Activated naive CD8-positive, alpha-beta T cell treated with anti-CD3 and anti-CD28 coated beads, Interleukin-2, amount 50 U/mL, for 16 hours (primary cell): Measurements from ENCODE around the gene DNAJA3.

Experiments used
- DNase-seq: peaks from one replicate; pipeline ENCODE4 v3.0.0-alpha.2; 2020; ENCODE audit warnings: low read depth, low spot score

DNAJA3 gene

GRCh38 chr16:4407543-4408322 is 17.9 kb upstream of the DNAJA3 start:
- DNase-seq: no peak

DNA sequence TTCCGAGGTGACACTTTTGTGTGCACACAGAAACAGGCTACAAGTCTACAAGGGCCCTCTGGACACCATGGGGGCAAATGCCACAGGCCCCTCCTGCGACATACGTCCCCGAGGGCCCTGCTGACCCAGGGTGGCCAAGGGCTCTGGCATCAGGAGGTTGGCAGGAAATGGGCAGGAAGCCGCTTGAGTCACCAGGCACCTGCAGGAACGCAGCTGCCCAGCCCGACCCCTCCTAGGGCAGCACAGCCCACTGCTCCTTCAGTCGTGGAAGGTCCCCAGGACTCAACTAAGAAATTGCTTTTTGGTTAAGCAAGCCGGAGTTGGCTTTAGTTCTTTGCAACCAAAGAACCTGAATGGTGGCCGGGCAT is 17.4 kb upstream of the DNAJA3 start:
- DNase-seq: no peak

- no peak for DNase-seq
Observed at GRCh38 chr16:4409081-4409932, 16.4 kb upstream of the DNAJA3 start.

DNA sequence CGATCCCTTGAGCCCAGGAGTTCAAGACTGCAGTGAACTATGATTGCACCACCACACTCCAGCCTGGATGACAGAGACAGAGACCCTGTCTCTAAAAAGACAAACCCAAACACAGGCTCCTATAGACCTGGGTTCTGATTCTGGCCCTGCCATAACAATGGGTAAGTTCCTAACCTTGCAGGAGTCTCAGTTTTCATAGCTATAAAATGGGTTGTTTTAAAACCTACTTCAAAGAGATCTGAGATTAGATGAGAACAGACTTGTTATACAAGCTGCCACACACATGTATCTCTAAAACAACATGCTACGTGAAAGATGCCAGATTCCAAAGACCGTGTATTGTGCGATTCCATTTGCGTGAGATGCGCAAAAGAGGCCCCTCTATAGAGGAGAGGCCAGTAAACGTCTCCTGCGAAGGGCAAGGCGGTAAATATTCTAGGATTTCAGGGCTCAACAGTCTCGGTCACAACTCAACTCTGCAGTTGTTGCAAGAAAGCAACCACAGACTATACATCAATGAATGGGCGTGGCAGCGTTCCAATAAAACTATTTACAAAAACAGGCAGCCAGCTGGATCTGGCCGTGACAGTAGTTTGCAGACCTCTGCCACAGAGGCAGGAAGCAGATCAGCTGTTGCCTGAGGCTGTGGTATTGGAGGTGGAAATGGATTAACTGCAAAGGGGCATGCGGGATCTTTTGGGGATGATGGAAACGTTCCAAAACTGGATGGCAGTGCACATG is 15.2 kb upstream of the DNAJA3 start:
- no peak for DNase-seq

DNA sequence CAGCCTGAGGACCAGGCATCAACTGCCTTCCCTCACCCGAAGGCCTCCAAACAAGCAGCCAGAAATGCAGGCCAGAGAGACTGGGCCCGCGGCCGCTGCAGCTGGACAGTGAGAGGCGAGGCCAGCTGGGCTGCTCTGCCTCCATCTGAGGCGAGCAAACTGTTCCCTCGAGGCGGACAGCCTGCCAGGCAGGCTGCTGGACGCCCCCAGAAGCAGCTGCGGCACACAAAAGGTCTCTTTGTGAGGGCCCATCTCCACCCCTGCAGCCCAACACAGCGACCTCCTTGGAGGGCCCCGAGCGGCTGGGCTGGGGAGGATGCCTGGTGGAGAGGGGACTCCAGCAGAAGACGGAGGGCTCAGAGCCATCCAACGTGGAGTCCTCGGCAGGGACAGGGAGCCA is 14.0 kb upstream of the DNAJA3 start:
- no peak for DNase-seq

GRCh38 chr16:4412159-4412558 is 13.5 kb upstream of the DNAJA3 start:
- no peak for DNase-seq

DNA sequence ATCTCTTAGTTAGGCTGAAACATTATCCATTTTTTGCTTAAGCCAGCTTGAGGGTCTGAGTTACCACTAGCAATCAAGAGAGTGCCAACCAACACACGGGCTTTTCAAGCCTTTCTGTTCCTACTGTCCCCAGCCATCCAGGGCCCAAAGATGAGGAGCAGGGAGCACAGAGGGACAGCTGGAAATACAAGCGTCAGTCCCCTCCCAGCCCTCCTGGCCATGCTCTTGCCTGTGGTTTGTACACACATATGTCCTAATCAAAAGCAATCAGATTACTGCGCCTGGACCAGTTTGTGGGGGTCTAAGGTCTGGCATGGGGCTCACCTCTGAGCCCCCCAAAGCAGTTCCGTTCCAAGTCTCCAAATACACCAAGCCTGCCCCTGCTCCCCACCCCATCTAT is 12.8 kb upstream of the DNAJA3 start:
- DNase-seq: no peak

DNA sequence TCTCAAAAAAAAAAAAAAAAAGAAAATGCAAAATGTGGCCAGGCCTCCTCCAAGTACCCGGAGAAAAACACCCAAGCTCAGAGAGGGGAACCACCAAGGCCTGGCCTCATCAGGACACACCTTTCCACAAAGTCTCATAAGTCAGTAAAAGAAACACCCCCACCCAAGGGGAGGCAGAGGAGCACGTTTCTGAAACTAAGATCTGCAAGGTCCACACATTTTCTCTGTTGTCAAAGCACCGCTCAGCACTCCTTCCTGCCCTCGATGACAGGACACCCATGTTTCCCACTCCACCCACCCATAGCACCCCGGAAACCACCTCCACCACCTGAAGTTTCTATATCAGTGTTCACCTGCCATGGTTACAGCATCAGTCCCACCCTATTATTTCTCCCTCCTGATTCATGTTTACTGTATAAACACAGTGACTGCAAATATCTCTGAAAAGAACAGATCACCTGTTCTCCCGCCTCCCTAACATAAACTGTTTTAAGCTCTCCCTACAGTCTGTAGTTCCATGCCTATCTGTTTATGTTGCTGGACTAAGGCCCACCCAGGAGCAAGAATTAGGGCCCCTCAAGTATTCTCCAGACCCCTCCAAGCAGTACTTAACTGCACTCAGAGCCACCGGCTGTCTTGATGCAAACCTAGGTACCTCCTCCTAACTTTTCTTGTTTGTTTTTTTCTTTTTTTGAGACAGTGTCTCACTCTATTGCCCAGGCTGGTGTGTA is 11.3 kb upstream of the DNAJA3 start:
- peak; percentile 67 for DNase-seq

- peak; percentile 13 for DNase-seq
Observed at GRCh38 chr16:4415538-4416199, 10.0 kb upstream of the DNAJA3 start.

GRCh38 chr16:4416200-4417032 is 9.3 kb upstream of the DNAJA3 start, which contains the start of gene CORO7:
Gene CORO7 (minus strand): TSS chr16:4416596. CDS start chr16:4416518, 78 bp downstream.
- peak; percentile 98 for DNase-seq

DNA sequence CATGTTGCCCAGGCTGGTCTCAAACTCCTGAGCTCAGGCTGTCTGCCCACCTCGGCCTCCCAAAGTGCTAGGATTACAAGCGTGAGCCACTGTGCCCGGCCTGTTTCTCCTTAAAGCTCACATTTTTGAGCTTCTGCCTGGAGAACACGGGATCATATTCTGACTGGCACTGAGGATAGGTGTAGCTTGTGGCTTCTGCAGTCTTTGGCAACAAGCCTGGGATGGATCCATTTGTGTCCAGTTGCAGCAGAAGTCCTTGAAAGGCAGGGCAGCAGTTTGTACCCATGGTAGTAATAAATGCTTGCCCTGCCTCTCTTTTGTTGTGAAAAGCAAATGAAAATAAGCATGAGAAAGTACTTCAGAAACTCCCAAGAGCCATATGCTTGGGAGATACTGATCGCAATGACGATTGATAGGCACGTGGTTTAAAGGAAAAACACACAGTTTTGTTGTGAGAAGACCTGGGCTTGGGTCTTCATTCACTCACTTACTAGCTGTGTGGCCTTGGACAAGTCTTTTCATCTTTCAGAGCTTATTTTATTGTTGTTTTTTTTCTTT is 6.2 kb upstream of the DNAJA3 start:
- DNase-seq: no peak

GRCh38 chr16:4420505-4421105 is 5.1 kb upstream of the DNAJA3 start:
- no peak for DNase-seq

- no peak for DNase-seq
Observed at GRCh38 chr16:4426021-4426684, 485 bp downstream of the DNAJA3 start.

- no peak for DNase-seq
Observed at GRCh38 chr16:4426722-4427372, 1.2 kb downstream of the DNAJA3 start.

DNA sequence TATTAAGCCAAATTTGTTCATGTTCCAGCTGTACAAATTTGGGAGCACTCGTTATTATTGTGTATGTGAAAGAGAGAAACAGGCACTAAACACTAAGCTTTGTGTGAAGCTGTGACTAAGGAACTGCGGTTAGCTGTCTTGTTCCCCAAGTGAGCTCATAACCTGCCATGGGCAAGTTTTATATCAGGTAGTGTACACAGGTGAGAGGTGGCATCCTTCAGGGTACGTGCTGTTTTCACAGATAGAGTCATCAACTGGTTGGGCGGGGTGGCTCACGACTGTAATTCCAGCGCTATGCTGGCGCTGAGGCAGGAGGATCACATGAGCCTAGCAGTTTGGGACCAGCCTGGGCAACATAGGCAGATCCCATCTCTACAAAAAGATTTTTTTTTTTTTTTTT is 2.8 kb downstream of the DNAJA3 start:
- no peak for DNase-seq

- DNase-seq: no peak
Observed at GRCh38 chr16:4431023-4431422, 5.4 kb downstream of the DNAJA3 start.

GRCh38 chr16:4433228-4433627 is 7.6 kb downstream of the DNAJA3 start:
- no peak for DNase-seq
